Erythroblast (primary cell): ENCODE results near the gene SLC39A2.

ENCODE experiments used
- DNase-seq, 2 experiments: peaks; one replicate each; lab custom pipeline; 2025; lab: John Stamatoyannopoulos, UW
- GATA1 ChIP-seq: IDR thresholded peaks from 2 replicates; pipeline ENCODE4 v1.6.1; 2011; ENCODE audit warnings: low read depth, mild to moderate bottlenecking, control low read depth, low read length, moderate library complexity
- POLR2A ChIP-seq: IDR thresholded peaks from 2 replicates; pipeline ENCODE4 v1.6.1; 2011; ENCODE audit warnings: mild to moderate bottlenecking, low read length

Gene SLC39A2

GRCh38 chr14:21014761-21015190 is 15.7 kb downstream of the SLC39A2 start:
- no peak for TF ChIP-seq GATA1
- TF ChIP-seq POLR2A = no peak
- DNase-seq = peak; percentile 79 to 91

GRCh38 chr14:21015312-21015711 is 16.2 kb downstream of the SLC39A2 start:
- no peak for DNase-seq
- no peak for TF ChIP-seq GATA1
- no peak for TF ChIP-seq POLR2A

GRCh38 chr14:21016413-21017190 is 17.5 kb downstream of the SLC39A2 start:
- no peak for TF ChIP-seq POLR2A
- no peak for TF ChIP-seq GATA1
- no peak for DNase-seq

- DNase-seq = no peak
- TF ChIP-seq GATA1 (no peak), POLR2A (no peak)
These were observed 18.6 kb downstream of the SLC39A2 start for GRCh38 chr14:21017528-21018245.

- DNase-seq = no peak
- TF ChIP-seq GATA1 (no peak), POLR2A (no peak)
These were observed 19.2 kb downstream of the SLC39A2 start for GRCh38 chr14:21018286-21018685.

GRCh38 chr14:21018781-21019180 is 19.7 kb downstream of the SLC39A2 start:
- no peak for DNase-seq
- TF ChIP-seq GATA1 (no peak), POLR2A (no peak)

GRCh38 chr14:21019366-21019765 is 20.3 kb downstream of the SLC39A2 start:
- TF ChIP-seq POLR2A = no peak
- no peak for TF ChIP-seq GATA1
- no peak for DNase-seq

- no peak for DNase-seq
- TF ChIP-seq GATA1 = no peak
- TF ChIP-seq POLR2A = no peak
These were observed 22.0 kb downstream of the SLC39A2 start for GRCh38 chr14:21020977-21021545.

GRCh38 chr14:21022686-21023085 is 23.6 kb downstream of the SLC39A2 start:
- no peak for TF ChIP-seq GATA1
- TF ChIP-seq POLR2A = no peak
- no peak for DNase-seq

- TF ChIP-seq POLR2A = no peak
- TF ChIP-seq GATA1 = no peak
- DNase-seq = no peak
These were observed 24.1 kb downstream of the SLC39A2 start for GRCh38 chr14:21023174-21023573.

- DNase-seq = no peak
- TF ChIP-seq GATA1 (no peak), POLR2A (no peak)
These were observed 24.9 kb downstream of the SLC39A2 start for GRCh38 chr14:21023817-21024584.

GRCh38 chr14:21024585-21025370 is 25.7 kb downstream of the SLC39A2 start, which contains the start of gene NDRG2:
Gene NDRG2, minus strand, starts transcription at chr14:21025061. Its CDS starts 1,746 bp downstream, at chr14:21023315.
- DNase-seq = peak; percentile 50 to 52

More at GRCh38 chr14:21024585-21025370, 25.7 kb downstream of the SLC39A2 start, which contains the start of gene NDRG2:
- no peak for TF ChIP-seq GATA1
- TF ChIP-seq POLR2A = no peak
